Fibroblast of skin of back (primary cell): ENCODE results near the gene SYNDIG1L.

ENCODE experiments used
- DNase-seq: peaks from one replicate; pipeline ENCODE4 v3.0.0-alpha.2; 2013

The SYNDIG1L gene

GRCh38 chr14:74358176-74358829 is 67.7 kb downstream of the SYNDIG1L start:
- no peak for DNase-seq

GRCh38 chr14:74357585-74357984 is 68.4 kb downstream of the SYNDIG1L start:
- no peak for DNase-seq

GRCh38 chr14:74356892-74357575 is 69.0 kb downstream of the SYNDIG1L start:
- DNase-seq = no peak
